ENCODE measurements around the gene KCTD13. TPM values are rescaled to one million over a fixed set of nuclear protein-coding genes. Genes with fewer than 3 reads are reported as not detected.
"Not testable (repeated sequence)": the region's sequence is repeated elsewhere in the genome, so short reads cannot be mapped to it uniquely, and the experiment has no call there.

KCTD13 gene
- total RNA-seq, 1 donor from 2014 or later = 4.2 TPM

GRCh38 chr16:29873319-29873718 is 52.7 kb downstream of the KCTD13 start:
- no peak overlapping the region for H3K4me3 ChIP-seq (ENCODE audit: low read length in 3 of 3)
- peaks cover 27 to 33% (median 29%) of the 10 kb centered on the region in 3 donors for H3K27me3 ChIP-seq (ENCODE audit: control insufficient read depth in 3 of 3, insufficient read depth in 3 of 3, low read length in 3 of 3)
- H3K9ac ChIP-seq (ENCODE audit: low read depth in 1 of 3, low read length in 3 of 3) = no peak overlapping the region
- no peaks in the 10 kb centered on the region for H3K4me1 ChIP-seq (ENCODE audit: control insufficient read depth in 3 of 3, insufficient read depth in 3 of 3, low read length in 3 of 3)
- H3K9me3 ChIP-seq (ENCODE audit: control insufficient read depth in 3 of 3, low read length in 3 of 3) = peaks cover 0 to 2% (median 0%) of the 10 kb centered on the region in 3 donors
- H3K36me3 ChIP-seq (ENCODE audit: control insufficient read depth in 3 of 3, insufficient read depth in 3 of 3, low read length in 3 of 3) = no peaks in the 10 kb centered on the region
- H3K27ac ChIP-seq (ENCODE audit: low read depth, low read length) = no peak overlapping the region

GRCh38 chr16:29871822-29872546 is 54.0 kb downstream of the KCTD13 start:
- no peaks in the 10 kb centered on the region for H3K36me3 ChIP-seq (ENCODE audit: control insufficient read depth in 3 of 3, insufficient read depth in 3 of 3, low read length in 3 of 3)
- H3K4me1 ChIP-seq (ENCODE audit: control insufficient read depth in 3 of 3, insufficient read depth in 3 of 3, low read length in 3 of 3) = no peaks in the 10 kb centered on the region
- no peak overlapping the region for H3K27ac ChIP-seq (ENCODE audit: low read depth, low read length)
- peaks cover 14 to 20% (median 16%) of the 10 kb centered on the region in 3 donors for H3K27me3 ChIP-seq (ENCODE audit: control insufficient read depth in 3 of 3, insufficient read depth in 3 of 3, low read length in 3 of 3)
- H3K9me3 ChIP-seq (ENCODE audit: control insufficient read depth in 3 of 3, low read length in 3 of 3) = no peaks in the 10 kb centered on the region
- H3K9ac ChIP-seq (ENCODE audit: low read depth in 1 of 3, low read length in 3 of 3) = no peak overlapping the region
- H3K4me3 ChIP-seq (ENCODE audit: low read length in 3 of 3) = no peak overlapping the region

- not testable (repeated sequence) for H3K36me3 ChIP-seq (ENCODE audit: control insufficient read depth in 3 of 3, insufficient read depth in 3 of 3, low read length in 3 of 3); H3K9ac ChIP-seq (ENCODE audit: low read depth in 1 of 3, low read length in 3 of 3); H3K27ac ChIP-seq (ENCODE audit: low read depth, low read length); H3K9me3 ChIP-seq (ENCODE audit: control insufficient read depth in 3 of 3, low read length in 3 of 3); H3K4me1 ChIP-seq (ENCODE audit: control insufficient read depth in 3 of 3, insufficient read depth in 3 of 3, low read length in 3 of 3); H3K4me3 ChIP-seq (ENCODE audit: low read length in 3 of 3); H3K27me3 ChIP-seq (ENCODE audit: control insufficient read depth in 3 of 3, insufficient read depth in 3 of 3, low read length in 3 of 3)
Measured at GRCh38 chr16:29869067-29869466, 57.0 kb downstream of the KCTD13 start.

DNA sequence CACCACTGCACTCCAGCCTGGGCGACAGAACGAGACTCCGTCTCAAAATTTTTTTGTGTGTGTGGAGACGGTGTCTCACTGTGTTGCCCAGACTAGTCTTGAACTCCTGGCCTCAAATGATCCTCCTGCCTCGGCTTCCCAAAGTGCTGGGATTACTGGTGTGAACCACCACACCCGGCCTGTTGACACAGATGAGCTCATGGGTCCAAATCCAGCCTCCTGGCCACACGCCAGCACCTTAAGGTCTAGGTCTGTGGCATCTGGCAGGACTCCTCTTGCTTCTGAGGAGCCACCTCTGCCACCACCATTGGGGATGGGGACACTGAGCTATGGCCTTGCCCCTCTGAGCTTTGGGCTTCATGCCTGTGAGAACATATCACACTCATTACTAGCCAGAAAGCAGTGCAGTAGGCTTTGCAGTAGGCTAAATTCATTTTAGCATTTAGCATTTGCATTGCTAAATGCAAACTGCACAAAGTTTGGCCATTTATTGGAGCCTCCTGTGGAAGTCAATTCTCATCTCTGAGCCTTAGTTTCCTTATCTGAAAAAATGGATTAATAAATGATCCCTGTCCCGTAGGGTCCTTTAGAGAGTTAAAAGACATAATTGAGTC is 57.5 kb downstream of the KCTD13 start:
- Histone ChIP-seq H3K27ac (ENCODE audit: low read depth, low read length) (no peak overlapping the region), H3K27me3 (ENCODE audit: control insufficient read depth in 3 of 3, insufficient read depth in 3 of 3, low read length in 3 of 3) (peaks cover 0 to 6% (median 0%) of the 10 kb centered on the region in 3 donors), H3K36me3 (ENCODE audit: control insufficient read depth in 3 of 3, insufficient read depth in 3 of 3, low read length in 3 of 3) (no peaks in the 10 kb centered on the region), H3K4me3 (ENCODE audit: low read length in 3 of 3) (no peak overlapping the region), H3K9ac (ENCODE audit: low read depth in 1 of 3, low read length in 3 of 3) (no peak overlapping the region), H3K4me1 (ENCODE audit: control insufficient read depth in 3 of 3, insufficient read depth in 3 of 3, low read length in 3 of 3) (peaks cover 3 to 4% (median 4%) of the 10 kb centered on the region in 3 donors), H3K9me3 (ENCODE audit: control insufficient read depth in 3 of 3, low read length in 3 of 3) (no peaks in the 10 kb centered on the region)

- Histone ChIP-seq H3K4me3 (ENCODE audit: low read length in 3 of 3) (no peak overlapping the region), H3K9ac (ENCODE audit: low read depth in 1 of 3, low read length in 3 of 3) (no peak overlapping the region), H3K4me1 (ENCODE audit: control insufficient read depth in 3 of 3, insufficient read depth in 3 of 3, low read length in 3 of 3) (peaks cover 16 to 25% (median 21%) of the 10 kb centered on the region in 3 donors), H3K27me3 (ENCODE audit: control insufficient read depth in 3 of 3, insufficient read depth in 3 of 3, low read length in 3 of 3) (no peaks in the 10 kb centered on the region), H3K9me3 (ENCODE audit: control insufficient read depth in 3 of 3, low read length in 3 of 3) (no peaks in the 10 kb centered on the region), H3K36me3 (ENCODE audit: control insufficient read depth in 3 of 3, insufficient read depth in 3 of 3, low read length in 3 of 3) (peaks cover 12 to 19% (median 17%) of the 10 kb centered on the region in 3 donors), H3K27ac (ENCODE audit: low read depth, low read length) (no peak overlapping the region)
Measured at GRCh38 chr16:29864205-29864604, 61.8 kb downstream of the KCTD13 start.

DNA sequence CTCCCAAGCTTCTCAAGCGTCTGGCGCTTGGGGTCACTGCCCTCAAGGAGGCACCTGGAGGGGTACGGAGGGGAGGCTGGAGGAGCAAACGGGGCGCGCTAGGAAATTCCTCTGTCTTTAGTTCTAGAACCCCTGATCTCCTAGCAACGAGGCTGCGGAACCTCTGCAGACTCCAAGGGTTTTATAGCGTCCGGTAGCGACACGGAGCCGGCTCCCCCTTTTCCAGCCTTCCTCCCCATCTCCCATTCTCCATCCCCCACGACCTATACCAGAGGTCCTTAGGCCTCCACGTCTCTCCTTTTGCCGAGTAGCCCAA is 62.4 kb downstream of the KCTD13 start:
- Histone ChIP-seq H3K4me1 (ENCODE audit: control insufficient read depth in 3 of 3, insufficient read depth in 3 of 3, low read length in 3 of 3) (peaks cover 16 to 25% (median 21%) of the 10 kb centered on the region in 3 donors), H3K27ac (ENCODE audit: low read depth, low read length) (peak overlapping the region; percentile 88), H3K4me3 (ENCODE audit: low read length in 3 of 3) (peak overlapping the region; percentile 61 to 96 (median 87)), H3K27me3 (ENCODE audit: control insufficient read depth in 3 of 3, insufficient read depth in 3 of 3, low read length in 3 of 3) (no peaks in the 10 kb centered on the region), H3K9ac (ENCODE audit: low read depth in 1 of 3, low read length in 3 of 3) (peak overlapping the region in 1 of 3 donors; percentile 87), H3K9me3 (ENCODE audit: control insufficient read depth in 3 of 3, low read length in 3 of 3) (no peaks in the 10 kb centered on the region), H3K36me3 (ENCODE audit: control insufficient read depth in 3 of 3, insufficient read depth in 3 of 3, low read length in 3 of 3) (peaks cover 17 to 25% (median 23%) of the 10 kb centered on the region in 3 donors)

GRCh38 chr16:29862884-29863668 is 63.0 kb downstream of the KCTD13 start, which contains the start of gene CDIPT:
Gene CDIPT (minus strand): TSS chr16:29863226. CDS start chr16:29862857, 369 bp downstream.
- H3K4me3 ChIP-seq (ENCODE audit: low read length in 3 of 3) = peak within 1 kb of the TSS; percentile 87 to 96 (median 93)
- peaks cover 16 to 25% (median 21%) of the 10 kb centered on the region in 3 donors for H3K4me1 ChIP-seq (ENCODE audit: control insufficient read depth in 3 of 3, insufficient read depth in 3 of 3, low read length in 3 of 3)
- H3K36me3 ChIP-seq (ENCODE audit: control insufficient read depth in 3 of 3, insufficient read depth in 3 of 3, low read length in 3 of 3) = peaks cover 22 to 31% (median 24%) of the 10 kb centered on the region in 3 donors
- peak within 1 kb of the TSS; percentile 87 to 96 (median 93) for H3K9ac ChIP-seq (ENCODE audit: low read depth in 1 of 3, low read length in 3 of 3)
- H3K27me3 ChIP-seq (ENCODE audit: control insufficient read depth in 3 of 3, insufficient read depth in 3 of 3, low read length in 3 of 3) = no peaks in the 10 kb centered on the region
- peak within 1 kb of the TSS; percentile 88 for H3K27ac ChIP-seq (ENCODE audit: low read depth, low read length)
- H3K9me3 ChIP-seq (ENCODE audit: control insufficient read depth in 3 of 3, low read length in 3 of 3) = no peaks in the 10 kb centered on the region

DNA sequence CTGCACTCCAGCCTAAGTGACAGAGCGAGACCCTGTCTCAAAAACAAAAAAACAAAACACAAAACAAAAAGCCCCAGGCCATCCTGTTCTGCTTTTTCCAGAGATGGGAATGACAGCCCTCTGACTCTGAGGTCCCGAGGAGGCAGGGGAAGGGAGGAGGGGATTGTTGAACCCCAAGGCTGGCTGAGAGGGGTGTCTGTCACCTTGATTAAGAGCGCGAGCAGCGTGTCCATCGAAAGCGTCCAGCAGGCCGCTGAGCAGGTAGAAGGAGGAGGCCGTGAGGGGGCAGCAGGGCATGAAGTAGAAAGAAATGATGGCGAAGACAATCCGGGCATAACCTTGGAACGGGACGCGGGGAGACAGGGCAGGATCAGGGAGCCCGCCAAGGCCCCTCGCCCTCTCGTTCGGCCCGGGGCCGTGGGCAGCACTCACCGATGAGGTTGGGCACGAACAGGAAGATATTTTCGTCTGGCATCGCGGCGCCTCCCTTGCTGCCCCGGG is 63.6 kb downstream of the KCTD13 start:
- H3K4me1 ChIP-seq (ENCODE audit: control insufficient read depth in 3 of 3, insufficient read depth in 3 of 3, low read length in 3 of 3) = peaks cover 16 to 25% (median 21%) of the 10 kb centered on the region in 3 donors
- H3K27ac ChIP-seq (ENCODE audit: low read depth, low read length) = peak overlapping the region; percentile 88

DNA sequence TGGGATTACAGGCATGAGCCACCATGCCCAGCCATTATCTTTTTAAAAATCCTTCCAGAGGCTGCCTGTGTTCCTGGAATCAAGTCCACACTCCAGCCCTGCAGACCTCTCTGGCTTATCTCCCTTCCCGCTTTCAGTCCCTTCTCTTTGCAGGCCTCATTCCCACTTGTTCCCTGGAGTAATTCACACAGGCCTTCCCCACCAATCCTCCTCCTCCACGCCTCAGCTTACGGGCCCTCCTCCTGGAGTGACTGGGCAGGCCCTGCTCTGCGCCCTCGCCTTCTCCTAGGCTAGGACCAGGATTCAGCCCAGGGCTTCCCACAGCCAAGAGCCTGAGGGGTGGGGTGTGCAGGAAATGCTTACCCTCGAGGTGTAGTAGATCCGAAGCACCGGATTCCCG is 65.8 kb downstream of the KCTD13 start:
- peaks cover 19 to 25% (median 21%) of the 10 kb centered on the region in 3 donors for H3K4me1 ChIP-seq (ENCODE audit: control insufficient read depth in 3 of 3, insufficient read depth in 3 of 3, low read length in 3 of 3)

More for the DNA sequence above, 63.6 kb downstream of the KCTD13 start:
- H3K9ac ChIP-seq (ENCODE audit: low read depth in 1 of 3, low read length in 3 of 3) = peak overlapping the region; percentile 87 to 96 (median 93)
- H3K4me3 ChIP-seq (ENCODE audit: low read length in 3 of 3) = peak overlapping the region; percentile 87 to 96 (median 93)
- H3K27me3 ChIP-seq (ENCODE audit: control insufficient read depth in 3 of 3, insufficient read depth in 3 of 3, low read length in 3 of 3) = no peaks in the 10 kb centered on the region
- H3K36me3 ChIP-seq (ENCODE audit: control insufficient read depth in 3 of 3, insufficient read depth in 3 of 3, low read length in 3 of 3) = peaks cover 22 to 32% (median 24%) of the 10 kb centered on the region in 3 donors
- H3K9me3 ChIP-seq (ENCODE audit: control insufficient read depth in 3 of 3, low read length in 3 of 3) = no peaks in the 10 kb centered on the region

More for the DNA sequence above, 65.8 kb downstream of the KCTD13 start:
- H3K27ac ChIP-seq (ENCODE audit: low read depth, low read length) = no peak overlapping the region
- peak overlapping the region in 1 of 3 donors; percentile 16 for H3K9ac ChIP-seq (ENCODE audit: low read depth in 1 of 3, low read length in 3 of 3)
- no peaks in the 10 kb centered on the region for H3K27me3 ChIP-seq (ENCODE audit: control insufficient read depth in 3 of 3, insufficient read depth in 3 of 3, low read length in 3 of 3)
- no peaks in the 10 kb centered on the region for H3K9me3 ChIP-seq (ENCODE audit: control insufficient read depth in 3 of 3, low read length in 3 of 3)
- H3K36me3 ChIP-seq (ENCODE audit: control insufficient read depth in 3 of 3, insufficient read depth in 3 of 3, low read length in 3 of 3) = peaks cover 22 to 32% (median 24%) of the 10 kb centered on the region in 3 donors
- H3K4me3 ChIP-seq (ENCODE audit: low read length in 3 of 3) = no peak overlapping the region
